IPS-18c (cell line): ENCODE measurements around the gene ZFAND6.
A peak's percentile ranks its signal among the peaks of the same experiment; 100 is the strongest.
"Not testable (repeated sequence)": the region's sequence is repeated elsewhere in the genome, so short reads cannot be mapped to it uniquely, and the experiment has no call there.

ENCODE experiments used
- H3K4me3 ChIP-seq: 2 replicates; pipeline ENCODE4 v1.7.0; 2013; ENCODE audit warnings: low read depth, mild to moderate bottlenecking, low read length, moderate library complexity; ENCODE audit not compliant: insufficient read depth
- H3K9me3 ChIP-seq: one replicate; pipeline ENCODE4 v1.6.1; 2013; ENCODE audit warnings: mild to moderate bottlenecking, low read length, moderate library complexity; ENCODE audit not compliant: control insufficient read depth, insufficient read depth

The ZFAND6 gene

GRCh38 chr15:80058851-80059785, at the start of gene ZFAND6:
TSS of gene ZFAND6 (plus strand) at chr15:80059676. CDS start at chr15:80120345, 60,669 bp downstream.
- peak within 1 kb of the TSS; percentile 80 for H3K4me3 ChIP-seq
- H3K9me3 ChIP-seq = no peaks in the 10 kb centered on the region

- Histone ChIP-seq H3K4me3 (no peak overlapping the region), H3K9me3 (no peaks in the 10 kb centered on the region)
Measured at GRCh38 chr15:80010131-80010673, 49.3 kb upstream of the ZFAND6 start.

- H3K4me3 ChIP-seq, H3K9me3 ChIP-seq: not testable (repeated sequence)
Measured at GRCh38 chr15:80011041-80011523, 48.4 kb upstream of the ZFAND6 start.

- Histone ChIP-seq H3K4me3 (no peak overlapping the region), H3K9me3 (no peaks in the 10 kb centered on the region)
Measured at GRCh38 chr15:80011596-80011995, 47.9 kb upstream of the ZFAND6 start.

GRCh38 chr15:80012060-80012726, 47.3 kb upstream of the ZFAND6 start:
- Histone ChIP-seq H3K4me3 (no peak overlapping the region), H3K9me3 (no peaks in the 10 kb centered on the region)

- H3K9me3 ChIP-seq, H3K4me3 ChIP-seq: not testable (repeated sequence)
Measured at GRCh38 chr15:80014186-80014585, 45.3 kb upstream of the ZFAND6 start.

GRCh38 chr15:80015156-80015555, 44.3 kb upstream of the ZFAND6 start:
- H3K9me3 ChIP-seq = no peaks in the 10 kb centered on the region

GRCh38 chr15:80016506-80016905, 43.0 kb upstream of the ZFAND6 start:
- H3K4me3 ChIP-seq, H3K9me3 ChIP-seq: not testable (repeated sequence)

More at GRCh38 chr15:80015156-80015555, 44.3 kb upstream of the ZFAND6 start:
- no peak overlapping the region for H3K4me3 ChIP-seq

GRCh38 chr15:80017139-80017538, 42.3 kb upstream of the ZFAND6 start:
- H3K4me3 ChIP-seq, H3K9me3 ChIP-seq: not testable (repeated sequence)

- Histone ChIP-seq H3K4me3 (no peak overlapping the region), H3K9me3 (no peaks in the 10 kb centered on the region)
Measured at GRCh38 chr15:80019168-80019745, 40.2 kb upstream of the ZFAND6 start.

- not testable (repeated sequence) for H3K9me3 ChIP-seq, H3K4me3 ChIP-seq
Measured at GRCh38 chr15:80020149-80020548, 39.3 kb upstream of the ZFAND6 start.

GRCh38 chr15:80020731-80021130, 38.7 kb upstream of the ZFAND6 start:
- Histone ChIP-seq H3K4me3 (no peak overlapping the region), H3K9me3 (no peaks in the 10 kb centered on the region)

- H3K9me3 ChIP-seq = peaks cover 3% of the 10 kb centered on the region
Measured at GRCh38 chr15:80026310-80026709, 33.2 kb upstream of the ZFAND6 start.

GRCh38 chr15:80026754-80027153, 32.7 kb upstream of the ZFAND6 start:
- H3K9me3 ChIP-seq = peaks cover 3% of the 10 kb centered on the region
- H3K4me3 ChIP-seq = no peak overlapping the region

More at GRCh38 chr15:80026310-80026709, 33.2 kb upstream of the ZFAND6 start:
- H3K4me3 ChIP-seq = no peak overlapping the region

- Histone ChIP-seq H3K4me3 (no peak overlapping the region), H3K9me3 (peaks cover 3% of the 10 kb centered on the region)
Measured at GRCh38 chr15:80028937-80029336, 30.5 kb upstream of the ZFAND6 start.

GRCh38 chr15:80031841-80032240, 27.6 kb upstream of the ZFAND6 start:
- H3K4me3 ChIP-seq = no peak overlapping the region
- no peaks in the 10 kb centered on the region for H3K9me3 ChIP-seq

GRCh38 chr15:80034629-80035028, 24.8 kb upstream of the ZFAND6 start:
- H3K9me3 ChIP-seq = no peaks in the 10 kb centered on the region
- no peak overlapping the region for H3K4me3 ChIP-seq
